Measurements from ENCODE around the gene TCTN2.

GRCh38 chr12:123654129-123654701, 16.7 kb upstream of the TCTN2 start:
- TF ChIP-seq POLR2A (IDR thresholded peaks at IDR 0.05) (no peak), CTCF (IDR thresholded peaks at IDR 0.05) (no peak)

Measured in Peyer's patch (tissue), 4 donors.